Keratinocyte (primary cell): Measurements from ENCODE around the gene SYNDIG1. TPM values are rescaled to one million over a fixed set of nuclear protein-coding genes. Genes with fewer than 3 reads are reported as not detected.
"Not testable (repeated sequence)": the region's sequence is repeated elsewhere in the genome, so short reads cannot be mapped to it uniquely, and the experiment has no call there.

Experiments
- DNase-seq: peaks from one replicate; pipeline ENCODE4 v3.0.0-alpha.2; 2011; ENCODE audit warnings: low read depth, missing footprints, low spot score
- FAIRE-seq: peaks from 2 replicates; lab custom pipeline; 2011; peaks lifted over from hg19 to GRCh38; lab: Jason Lieb, UNC
- H2AFZ ChIP-seq: 2 replicates; pipeline ENCODE4 v1.6.0; 2012; ENCODE audit warnings: low read length, control low read depth, inconsistent platforms; ENCODE audit not compliant: control insufficient read depth
- H3K27ac ChIP-seq: 2 replicates; pipeline ENCODE4 v1.5.1; 2011; ENCODE audit warnings: low read length; ENCODE audit not compliant: control insufficient read depth, insufficient read depth
- H3K27me3 ChIP-seq: 3 replicates; pipeline ENCODE4 v1.6.0; 2011; ENCODE audit warnings: low read length; ENCODE audit not compliant: control insufficient read depth, insufficient read depth; ENCODE audit errors: extremely low read depth
- H3K36me3 ChIP-seq, 2 experiments: 2 replicates in 1 of 2; 3 replicates in 1 of 2; pipeline ENCODE4 v1.5.1; 2011; ENCODE audit warnings: low read length in 2 of 2, mild to moderate bottlenecking in 1 of 2; ENCODE audit not compliant: control insufficient read depth in 2 of 2, insufficient read depth in 2 of 2; ENCODE audit errors: extremely low read depth in 1 of 2
- H3K4me1 ChIP-seq: 3 replicates; pipeline ENCODE4 v1.5.1; 2011; ENCODE audit warnings: low read length; ENCODE audit not compliant: control insufficient read depth, insufficient read depth; ENCODE audit errors: extremely low read depth
- H3K4me2 ChIP-seq: 3 replicates; pipeline ENCODE4 v1.6.0; 2011; ENCODE audit warnings: low read depth, low read length; ENCODE audit not compliant: control insufficient read depth, insufficient read depth; ENCODE audit errors: extremely low read depth
- H3K4me3 ChIP-seq, 3 experiments: fragments of 200-600 bp in 1 of 3; sonication (generic) in 1 of 3; 2 replicates in 2 of 3; 3 replicates in 1 of 3; pipeline ENCODE4 v1.5.1; 2011 to 2016; ENCODE audit warnings: low read length in 3 of 3, mild to moderate bottlenecking in 3 of 3, control low read depth in 2 of 3, inconsistent platforms in 1 of 3, low read depth in 1 of 3, mixed read lengths in 1 of 3, mixed run types in 1 of 3, moderate library complexity in 1 of 3; ENCODE audit not compliant: control insufficient read depth in 2 of 3, insufficient read depth in 2 of 3; ENCODE audit errors: extremely low read depth in 1 of 3
- H3K79me2 ChIP-seq: 2 replicates; pipeline ENCODE4 v1.6.0; 2012; ENCODE audit warnings: low read length; ENCODE audit not compliant: control insufficient read depth, insufficient read depth
- H3K9ac ChIP-seq: 3 replicates; pipeline ENCODE4 v1.6.0; 2011; ENCODE audit warnings: low read length; ENCODE audit not compliant: control insufficient read depth, insufficient read depth; ENCODE audit errors: extremely low read depth
- H3K9me1 ChIP-seq: 3 replicates; pipeline ENCODE4 v1.6.0; 2011; ENCODE audit warnings: low read length; ENCODE audit not compliant: control insufficient read depth, insufficient read depth; ENCODE audit errors: extremely low read depth
- H3K9me3 ChIP-seq: 2 replicates; pipeline ENCODE4 v1.5.1; 2012; ENCODE audit warnings: low read depth, low read length; ENCODE audit not compliant: control insufficient read depth
- H4K20me1 ChIP-seq: 3 replicates; pipeline ENCODE4 v1.6.0; 2011; ENCODE audit warnings: low read length; ENCODE audit not compliant: control insufficient read depth, insufficient read depth; ENCODE audit errors: extremely low read depth
- CTCF ChIP-seq, 3 experiments: IDR thresholded peaks in 1 of 3; conservative IDR thresholded peaks in 1 of 3; optimal IDR thresholded peaks in 1 of 3; 2 replicates in 2 of 3; 3 replicates in 1 of 3; pipeline versions ENCODE3 to v1.5.1; 2011; ENCODE audit warnings: low read length in 3 of 3, mild to moderate bottlenecking in 3 of 3, moderate library complexity in 2 of 3, control low read depth in 1 of 3, inconsistent platforms in 1 of 3; ENCODE audit not compliant: insufficient read depth in 2 of 3; ENCODE audit errors: extremely low read depth in 1 of 3
- EZH2 ChIP-seq: IDR thresholded peaks from one replicate; pipeline ENCODE4 v1.6.1; 2012; ENCODE audit warnings: inconsistent platforms, mild to moderate bottlenecking, low read length, moderate library complexity
- dilution Hi-C: fragments of 300-500 bp; cut with MboI; formaldehyde crosslinking; loops from one replicate; pipeline ENCODE4 v1.7.0; 2020; ENCODE audit warnings: low sequenced_read_pairs; ENCODE audit not compliant: extremely low pct_ligation_motif_present
- polyA plus RNA-seq, 5 experiments: library from polyadenylated mRNA; depleted of rRNA in 3 of 5; stranded (reverse) in 3 of 5; stranded (forward) in 1 of 5; unstranded in 1 of 5; fragments of >200 nt; gene quantifications; 1 replicate in 1 of 5; 2 replicates in 3 of 5; 3 replicates in 1 of 5; pipeline versions ENCODE4 v1.2.1 to v1.2.3, GENCODE V29; 2011 to 2012; ENCODE audit warnings: missing spikeins in 2 of 5, low read depth in 1 of 5, low replicate concordance in 1 of 5

Gene SYNDIG1
- polyA plus RNA-seq, 1 donor (not counting 4 experiments of a cell fraction or from before 2014, with no cell fraction given): 0.38 TPM

- no peak overlapping the region for H3K27ac ChIP-seq
- H3K27me3 ChIP-seq: no peaks in the 10 kb centered on the region
- H3K4me3 ChIP-seq: no peak overlapping the region
- H4K20me1 ChIP-seq: no peaks in the 10 kb centered on the region
- FAIRE-seq (no peak), DNase-seq (no peak)
- TF ChIP-seq EZH2: no peak
- H3K36me3 ChIP-seq: no peaks in the 10 kb centered on the region
- H3K9me3 ChIP-seq: no peaks in the 10 kb centered on the region
- no peaks in the 10 kb centered on the region for H3K9me1 ChIP-seq
- H3K79me2 ChIP-seq: no peaks in the 10 kb centered on the region
- H2AFZ ChIP-seq: no peak overlapping the region
- dilution Hi-C loops: no loop called here
- H3K9ac ChIP-seq: no peak overlapping the region
- no peaks in the 10 kb centered on the region for H3K4me1 ChIP-seq
- no peak overlapping the region for H3K4me2 ChIP-seq
Observed at GRCh38 chr20:24506696-24507095, 37.3 kb downstream of the SYNDIG1 start.

GRCh38 chr20:24507182-24507853, 37.9 kb downstream of the SYNDIG1 start:
- Histone ChIP-seq H3K4me2 (no peak overlapping the region), H4K20me1 (no peaks in the 10 kb centered on the region), H3K36me3 (no peaks in the 10 kb centered on the region), H3K9ac (no peak overlapping the region), H3K27ac (no peak overlapping the region), H3K27me3 (no peaks in the 10 kb centered on the region), H3K79me2 (no peaks in the 10 kb centered on the region), H3K4me1 (no peaks in the 10 kb centered on the region), H2AFZ (no peak overlapping the region), H3K9me3 (no peaks in the 10 kb centered on the region), H3K4me3 (no peak overlapping the region), H3K9me1 (no peaks in the 10 kb centered on the region)
- DNase-seq: no peak
- no peak for FAIRE-seq
- dilution Hi-C loops: no loop called here
- TF ChIP-seq CTCF (optimal IDR thresholded peaks at IDR 0.05 in 1 of 3, IDR thresholded peaks at IDR 0.05 in 1 of 3, conservative IDR thresholded peaks at IDR 0.05 in 1 of 3; ENCODE audit: extremely low read depth in 1 of 3, insufficient read depth in 2 of 3, low read length in 3 of 3): no peak
- no peak for TF ChIP-seq EZH2

GRCh38 chr20:24512441-24512840, 43.0 kb downstream of the SYNDIG1 start:
- DNase-seq, H3K9ac ChIP-seq, H3K4me3 ChIP-seq, H4K20me1 ChIP-seq, H3K27me3 ChIP-seq, H3K4me1 ChIP-seq, dilution Hi-C loops, FAIRE-seq, H3K9me3 ChIP-seq, H3K27ac ChIP-seq, H3K4me2 ChIP-seq, H3K79me2 ChIP-seq, H3K9me1 ChIP-seq, H3K36me3 ChIP-seq, H2AFZ ChIP-seq: not testable (repeated sequence)
